HG03066 (cell line): ENCODE data around the gene TRMT61A.
"Not testable (repeated sequence)": the region's sequence is repeated elsewhere in the genome, so short reads cannot be mapped to it uniquely, and the experiment has no call there.

Source experiments
- ATAC-seq: cut with Tn5 transposase; IDR thresholded peaks from one replicate; pipeline ENCODE4 v1.9.1; 2021; ENCODE audit warnings: low read depth; ENCODE audit not compliant: unreplicated experiment

TRMT61A gene

DNA sequence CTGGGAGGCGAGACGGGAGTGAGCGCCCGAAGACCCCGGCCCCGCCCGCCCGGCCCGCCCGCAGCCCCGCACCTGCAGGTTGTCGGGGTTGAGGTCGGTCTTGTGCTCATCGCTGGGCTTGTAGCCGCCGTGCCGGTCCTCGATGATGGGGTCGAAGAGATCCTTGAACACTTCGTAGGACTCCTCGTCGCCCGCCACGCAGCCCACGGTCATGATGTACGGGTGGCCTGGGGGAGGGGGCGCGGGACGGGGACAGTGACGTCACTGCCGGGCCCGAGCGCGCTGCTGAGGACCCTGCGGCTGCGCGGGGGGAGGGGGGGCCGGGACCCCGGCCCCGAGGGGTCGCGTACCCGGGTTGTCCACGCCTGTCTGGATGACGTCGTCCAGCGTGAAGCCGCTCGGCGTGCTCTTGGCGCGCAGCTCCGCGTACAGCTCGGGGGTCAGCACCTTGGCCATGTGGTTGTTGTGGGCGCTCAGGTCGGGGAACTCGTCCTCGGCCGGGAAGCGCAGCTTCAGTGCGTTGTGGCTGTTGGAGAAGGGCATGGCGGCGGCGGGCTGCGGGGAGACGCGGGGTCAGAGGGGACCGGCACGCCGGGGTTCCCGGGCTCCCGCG is 6.9 kb upstream of the TRMT61A start:
- no peak for ATAC-seq

DNA sequence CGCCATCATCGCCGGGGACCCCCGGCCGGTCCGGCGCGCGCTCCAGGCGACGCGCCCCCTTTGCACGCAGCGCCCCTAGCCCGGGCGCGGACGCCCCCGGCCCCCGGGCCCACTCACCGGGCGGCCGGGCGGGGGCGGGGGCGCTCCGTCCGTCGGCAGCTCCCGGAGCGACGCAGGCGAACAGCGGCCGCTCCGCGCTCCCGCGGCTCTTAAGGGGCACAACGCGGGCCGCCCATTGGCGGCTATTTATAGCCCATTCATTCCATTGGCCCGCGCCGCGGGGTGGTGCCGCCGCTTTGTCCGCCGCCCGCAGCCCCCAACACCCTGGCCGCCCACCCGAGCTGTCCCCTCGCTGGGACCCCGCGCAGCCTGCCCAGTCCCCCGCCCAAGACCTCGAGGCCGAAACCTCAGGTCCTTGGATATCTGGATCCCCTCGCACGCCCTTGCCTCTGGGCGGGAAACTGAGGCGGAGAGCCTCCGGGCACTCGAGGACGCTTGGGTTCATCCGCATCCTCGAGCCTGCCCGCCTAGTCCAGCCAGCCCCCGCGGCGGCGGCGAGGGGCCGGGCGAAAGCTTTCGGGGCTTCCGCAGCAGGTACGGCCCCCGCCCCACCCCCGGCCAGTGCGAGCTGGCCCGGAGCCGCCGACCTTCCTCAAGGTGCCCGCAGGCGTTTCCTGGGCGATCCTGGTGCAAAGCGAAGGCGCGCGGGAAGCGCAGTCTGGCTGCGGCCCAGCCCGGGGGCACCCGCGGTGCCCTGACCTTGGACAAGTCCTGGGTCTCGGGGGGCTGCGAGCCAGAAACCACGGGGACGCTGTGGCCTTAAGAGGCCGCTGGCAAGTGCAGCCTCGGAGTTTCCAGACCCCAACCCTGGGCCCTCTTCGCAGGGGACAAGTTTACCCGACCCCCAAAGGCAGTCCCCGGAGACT is 6.1 kb upstream of the TRMT61A start, which contains the start of gene CKB:
TSS of gene CKB (minus strand) at position 182 of the 926 bp plus-strand sequence. CDS start 337 bp downstream, outside the sequence.
- ATAC-seq = no peak

DNA sequence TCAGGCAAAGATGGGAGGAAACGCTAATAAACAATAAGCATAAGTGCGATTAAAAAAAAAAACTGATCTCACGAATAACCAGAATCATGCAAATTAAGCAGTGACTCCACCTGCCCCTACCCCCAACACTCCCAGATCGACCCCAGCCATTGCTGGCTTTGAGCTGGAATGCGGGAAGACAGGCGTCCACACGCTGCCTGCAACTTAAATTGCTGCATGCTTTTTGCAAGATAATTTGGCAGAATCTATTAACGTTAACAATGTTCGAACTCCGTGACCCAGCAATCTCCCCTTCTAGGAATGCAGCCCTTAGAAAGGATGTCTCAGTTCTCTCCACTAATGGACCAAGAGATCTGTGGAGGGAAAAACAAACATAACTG is 5.4 kb upstream of the TRMT61A start:
- ATAC-seq = no peak

DNA sequence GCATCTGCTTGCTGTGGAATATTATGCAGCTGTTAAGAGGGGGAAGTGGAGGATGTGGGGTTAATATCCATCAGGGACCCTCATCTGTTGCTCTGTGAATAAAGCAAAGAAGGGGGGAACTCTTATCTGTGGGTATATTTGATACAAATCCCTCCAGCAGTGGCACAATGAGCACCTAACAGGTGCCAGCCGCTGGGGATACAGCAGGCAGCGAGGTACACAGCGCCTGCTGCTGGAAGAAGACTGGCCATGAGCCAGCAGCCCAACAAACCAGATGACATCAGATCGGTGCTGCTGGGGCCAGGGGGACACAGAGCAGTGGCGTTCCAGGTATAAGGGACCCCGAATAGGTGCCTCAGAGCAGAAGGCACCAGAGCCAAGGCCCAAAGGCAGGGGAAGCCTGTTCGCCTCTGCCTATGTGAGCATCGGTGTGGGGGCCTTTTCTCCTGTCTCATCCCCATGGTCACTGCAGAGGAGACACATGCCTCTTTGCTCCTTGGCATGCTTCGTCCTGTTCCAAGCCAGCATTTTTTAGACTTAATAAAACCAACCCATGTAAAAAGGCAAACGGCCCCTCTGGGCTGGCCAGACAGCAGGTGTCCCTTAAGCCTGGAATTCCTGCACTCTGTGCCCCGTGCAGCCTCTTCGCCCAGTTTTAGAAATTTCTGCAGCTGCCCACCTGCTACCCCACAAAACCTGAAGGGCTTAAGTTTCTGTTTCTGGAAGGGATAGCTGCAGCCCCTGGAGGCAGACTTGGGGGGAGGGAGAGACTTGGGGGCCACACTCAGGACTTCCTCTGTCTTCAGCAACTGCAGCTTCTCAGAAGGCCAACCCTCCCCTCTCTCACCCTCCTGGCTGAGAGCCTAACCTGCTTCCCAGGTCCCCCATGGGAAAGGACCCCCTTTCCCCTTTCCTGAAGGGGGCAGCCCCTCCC is 4.7 kb upstream of the TRMT61A start:
- no peak for ATAC-seq

DNA sequence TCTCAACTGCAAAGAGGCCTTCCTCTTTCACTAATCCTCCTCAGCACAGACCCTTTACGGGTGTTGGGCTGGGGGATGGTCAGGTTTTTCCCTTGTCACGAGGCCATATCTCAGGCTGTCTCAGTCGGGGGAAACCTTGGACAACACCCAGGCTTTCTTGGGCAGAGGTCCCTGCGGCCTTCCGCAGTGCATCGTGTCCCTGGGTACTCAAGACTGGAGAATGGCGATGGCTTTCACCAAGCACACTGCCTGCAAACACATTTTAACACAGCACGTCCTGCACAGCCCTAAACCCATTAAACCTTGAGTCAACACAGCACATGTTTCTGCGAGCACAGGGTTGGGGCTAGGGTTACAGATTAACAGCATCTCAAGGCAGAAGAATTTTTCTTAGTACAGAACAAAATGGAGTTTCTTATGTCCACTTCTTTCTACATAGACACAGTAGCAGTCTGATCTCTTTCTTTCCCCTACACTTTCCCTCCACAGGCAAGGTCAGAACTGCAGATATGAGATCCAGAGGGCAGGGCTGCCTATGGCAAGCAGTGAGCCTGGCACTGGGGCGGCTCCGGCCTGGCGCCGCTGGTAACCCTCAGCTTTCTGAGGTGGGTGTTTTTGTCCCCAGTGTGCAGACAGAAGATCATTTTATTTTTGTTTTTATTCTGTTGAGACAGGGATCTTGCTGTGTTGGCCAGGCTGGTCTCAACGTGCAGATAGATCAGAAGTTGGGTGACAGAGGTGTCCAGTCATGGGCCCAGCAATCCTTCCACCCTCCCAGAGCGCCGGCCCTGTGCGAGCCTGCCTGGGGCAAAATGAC is 3.4 kb upstream of the TRMT61A start:
- ATAC-seq = not testable (repeated sequence)

DNA sequence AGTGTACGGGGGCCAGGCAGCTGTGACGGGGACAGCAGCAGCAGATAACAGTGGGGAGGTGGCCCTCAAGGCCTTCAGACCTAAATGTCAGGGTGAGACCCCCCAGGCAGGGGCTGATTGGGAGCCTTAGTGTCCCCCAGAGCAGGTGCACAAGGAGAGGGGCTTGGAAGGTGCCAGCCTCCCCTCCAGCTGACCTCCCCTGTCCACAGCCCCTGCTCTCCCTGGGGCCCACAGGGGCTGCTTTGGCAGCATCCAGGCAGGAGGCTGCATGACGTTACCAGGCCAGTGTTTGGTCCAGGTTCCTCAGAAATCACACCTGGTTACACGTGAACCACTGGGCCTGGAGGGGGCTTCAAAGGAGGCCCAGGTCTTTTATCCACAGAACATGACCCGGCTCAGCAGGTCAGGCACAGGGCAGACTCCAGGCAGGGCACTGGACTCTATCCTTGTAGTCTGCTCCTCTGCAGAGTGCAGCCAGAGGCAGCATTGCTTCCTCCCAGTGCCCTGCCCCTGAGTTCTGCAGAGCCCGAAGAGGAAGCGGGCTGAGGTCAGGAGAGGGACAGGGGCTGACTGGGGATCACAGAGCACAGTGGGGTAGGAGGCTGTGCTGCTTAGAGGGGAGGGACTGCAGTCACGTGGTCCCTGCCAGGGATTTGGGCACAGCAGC is 2.6 kb upstream of the TRMT61A start:
- no peak for ATAC-seq

DNA sequence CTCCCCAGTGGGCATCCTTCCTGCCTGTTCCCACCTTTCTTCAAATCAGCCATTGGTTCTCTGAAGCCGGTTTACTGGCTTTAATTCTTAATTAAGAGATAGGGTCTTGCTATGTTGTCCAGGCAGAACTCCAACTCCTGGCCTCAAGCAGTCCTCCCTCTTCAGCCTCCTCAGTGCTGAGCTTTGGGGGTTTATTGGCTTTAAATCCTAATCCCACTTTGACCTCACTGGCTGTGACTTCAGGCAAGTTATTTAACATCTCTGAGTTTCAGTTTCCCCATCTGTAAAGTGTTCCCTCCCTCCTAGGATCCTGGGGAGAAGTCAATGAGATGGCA is 2.1 kb upstream of the TRMT61A start:
- no peak for ATAC-seq

DNA sequence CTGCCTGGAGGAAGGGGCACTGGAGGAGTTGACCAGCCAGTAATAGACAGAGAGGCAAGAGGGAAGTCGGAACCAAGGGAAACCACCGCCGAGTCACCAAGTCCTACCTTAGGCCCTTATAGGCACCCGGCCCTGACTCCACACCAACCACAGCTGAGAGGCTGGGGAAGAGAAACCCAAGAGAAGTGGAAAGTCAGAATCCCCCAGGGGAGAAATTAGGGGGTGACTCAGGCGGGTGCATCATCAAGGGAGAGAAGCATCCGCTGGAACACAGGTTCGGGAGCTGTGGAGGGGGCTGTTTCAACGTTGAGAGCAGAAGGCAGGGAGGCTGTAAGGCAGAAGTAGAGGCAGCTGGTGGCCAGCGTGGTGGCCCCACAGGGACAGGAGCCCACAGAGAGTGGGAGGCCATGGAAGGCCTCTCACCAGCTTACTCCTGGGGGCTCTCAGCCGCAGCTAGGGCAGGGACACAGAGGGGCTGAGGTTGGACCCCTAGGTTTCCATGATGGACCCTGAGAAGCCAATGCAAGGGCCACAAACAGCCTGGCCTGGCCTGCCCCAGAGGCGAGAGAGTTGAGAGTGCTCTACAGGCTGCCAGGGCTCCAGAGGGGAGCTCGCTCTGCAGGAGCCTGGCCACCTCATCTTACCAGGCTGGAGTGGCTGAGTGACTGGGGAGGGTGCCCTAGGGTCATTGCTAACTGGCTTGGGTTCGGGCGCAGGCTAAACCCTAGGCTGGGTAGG is 1.4 kb upstream of the TRMT61A start:
- peak; percentile 52 for ATAC-seq

DNA sequence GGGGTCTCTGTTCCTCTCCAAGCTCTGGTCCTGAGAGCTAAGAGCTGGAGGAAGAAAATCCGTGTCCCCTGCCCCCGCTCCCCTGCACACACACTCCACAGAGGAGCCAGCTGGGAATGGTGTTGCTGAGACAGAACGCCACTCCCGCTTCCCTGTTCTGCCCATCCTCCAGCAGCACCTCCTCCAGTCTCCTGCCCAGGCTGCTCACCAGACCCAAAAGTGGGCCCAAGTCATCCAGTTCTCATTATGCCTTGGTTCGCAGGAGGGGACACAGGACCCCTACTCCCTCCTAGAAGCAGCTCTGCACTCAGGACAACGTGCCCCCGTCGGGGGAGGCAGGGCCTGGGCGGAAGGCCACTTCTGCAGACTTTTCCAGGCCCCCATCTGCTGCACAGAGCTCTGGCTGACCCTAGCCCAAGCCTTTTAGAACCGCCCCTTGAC is 830 bp upstream of the TRMT61A start:
- no peak for ATAC-seq

DNA sequence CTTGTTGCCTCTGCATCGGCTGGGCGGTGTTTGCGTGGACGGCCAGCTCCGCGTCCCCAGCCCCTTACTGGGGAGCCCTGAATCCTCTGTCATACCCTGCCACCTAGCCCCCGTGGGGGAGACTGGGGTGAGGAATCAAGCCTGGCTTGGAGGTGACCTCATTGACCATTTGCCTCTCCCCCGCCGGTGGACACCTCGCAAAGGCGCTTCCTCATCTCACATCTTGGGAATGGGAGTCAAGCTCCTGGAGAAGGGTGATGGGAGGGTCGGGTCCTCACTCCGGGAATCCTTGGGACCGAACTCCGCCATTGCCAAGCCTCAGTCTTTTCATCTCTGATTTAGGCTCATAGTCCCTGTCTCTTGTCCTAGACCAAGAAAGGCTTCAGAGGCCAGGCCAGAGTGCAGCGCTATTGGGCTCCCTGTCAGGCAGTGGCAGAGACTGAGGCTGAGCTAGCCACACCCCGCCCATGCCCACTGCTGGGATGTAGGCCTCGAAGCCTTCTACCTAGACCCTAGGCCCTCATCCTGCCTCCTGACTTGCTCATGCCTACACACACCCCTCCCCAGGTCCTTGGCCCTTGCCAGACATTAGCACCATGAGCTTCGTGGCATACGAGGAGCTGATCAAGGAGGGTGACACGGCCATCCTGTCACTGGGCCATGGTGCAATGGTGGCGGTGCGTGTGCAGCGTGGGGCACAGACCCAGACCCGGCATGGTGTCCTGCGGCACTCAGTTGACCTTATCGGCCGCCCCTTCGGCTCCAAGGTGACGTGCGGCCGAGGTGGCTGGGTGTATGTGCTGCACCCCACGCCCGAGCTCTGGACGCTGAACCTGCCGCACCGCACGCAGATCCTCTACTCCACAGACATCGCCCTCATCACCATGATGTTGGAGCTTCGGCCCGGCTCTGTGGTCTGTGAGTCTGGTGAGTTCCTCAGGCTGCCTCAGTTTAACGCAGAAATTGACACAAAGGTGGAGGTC is 678 bp downstream of the TRMT61A start:
- no peak for ATAC-seq

DNA sequence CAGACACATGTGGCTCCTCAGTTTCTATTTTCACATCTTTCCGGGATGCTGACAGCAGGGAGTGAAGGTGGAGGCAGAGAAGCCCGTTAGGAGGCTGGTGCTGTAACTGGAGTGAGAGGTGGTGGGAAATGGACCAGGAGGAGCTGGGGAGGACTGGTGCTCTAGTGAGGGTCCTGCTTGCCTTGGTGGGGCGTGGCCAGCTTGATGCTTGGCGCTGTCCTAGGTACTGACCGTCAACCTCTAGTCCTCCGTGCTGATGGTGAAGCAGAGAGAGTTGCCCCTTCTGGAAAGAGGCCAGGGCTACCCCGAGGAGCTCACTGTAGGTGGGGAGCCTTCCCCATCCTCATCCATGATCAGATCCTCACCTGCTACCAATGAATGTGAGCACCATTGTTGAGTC is 1.4 kb downstream of the TRMT61A start:
- ATAC-seq = no peak

DNA sequence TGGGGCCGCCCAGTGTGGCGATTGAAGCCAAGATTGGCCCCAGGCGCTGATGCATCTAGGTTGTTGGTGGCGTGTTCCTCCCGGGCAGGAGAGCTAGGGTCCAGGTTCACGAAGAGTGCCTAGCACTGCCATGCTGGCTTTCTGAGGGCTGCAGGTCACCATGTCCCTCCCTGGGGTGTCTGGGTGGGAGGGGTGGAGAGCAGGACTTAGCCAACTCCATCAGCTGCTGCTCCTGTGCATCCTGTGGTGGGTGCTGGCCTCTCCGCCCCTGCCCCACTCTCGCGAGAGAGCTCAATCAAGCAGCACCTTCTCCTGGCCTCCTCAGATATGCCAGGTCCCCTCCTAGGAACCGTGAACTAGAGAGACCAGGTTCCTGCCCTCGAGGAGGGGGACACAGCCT is 1.8 kb downstream of the TRMT61A start:
- no peak for ATAC-seq

DNA sequence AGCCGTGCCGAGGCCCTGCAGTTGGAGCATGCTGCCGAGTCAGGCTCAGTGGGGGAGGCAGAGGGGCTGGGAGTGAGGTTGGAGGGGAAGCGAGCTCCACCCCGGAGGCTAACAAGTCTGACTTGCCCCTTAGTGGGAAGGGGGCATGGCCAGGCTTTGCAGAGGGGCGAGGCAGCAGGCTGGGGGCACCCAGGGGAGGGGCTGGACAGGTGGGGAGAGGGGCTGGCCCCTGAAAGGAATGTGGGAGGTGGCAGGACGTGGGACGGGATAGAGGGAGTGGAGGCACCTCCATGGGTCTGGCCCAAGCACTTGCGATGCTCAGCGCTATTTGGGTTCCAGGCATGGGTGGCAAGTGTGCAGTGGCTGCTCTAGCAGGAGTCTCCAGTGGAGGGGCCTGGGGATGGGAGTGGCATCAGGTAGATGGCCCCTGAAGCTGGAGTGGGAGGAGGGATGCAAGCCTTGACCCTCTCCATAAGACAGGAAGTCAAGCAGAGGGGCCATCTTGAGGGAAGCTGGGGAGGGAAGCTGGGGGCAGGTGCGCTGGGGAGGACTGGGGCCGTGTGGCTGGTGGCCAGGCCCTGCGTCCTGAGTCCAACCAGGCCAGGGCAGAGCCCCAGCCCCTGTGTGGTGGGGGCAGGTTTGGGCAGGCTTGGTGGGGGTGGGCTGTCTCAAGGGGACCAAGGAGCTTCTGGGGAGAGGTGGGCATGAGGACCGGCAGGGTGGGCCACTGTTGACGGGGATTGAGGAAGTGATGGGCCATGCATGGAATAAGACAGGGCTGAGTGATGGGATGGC is 2.6 kb downstream of the TRMT61A start:
- no peak for ATAC-seq

DNA sequence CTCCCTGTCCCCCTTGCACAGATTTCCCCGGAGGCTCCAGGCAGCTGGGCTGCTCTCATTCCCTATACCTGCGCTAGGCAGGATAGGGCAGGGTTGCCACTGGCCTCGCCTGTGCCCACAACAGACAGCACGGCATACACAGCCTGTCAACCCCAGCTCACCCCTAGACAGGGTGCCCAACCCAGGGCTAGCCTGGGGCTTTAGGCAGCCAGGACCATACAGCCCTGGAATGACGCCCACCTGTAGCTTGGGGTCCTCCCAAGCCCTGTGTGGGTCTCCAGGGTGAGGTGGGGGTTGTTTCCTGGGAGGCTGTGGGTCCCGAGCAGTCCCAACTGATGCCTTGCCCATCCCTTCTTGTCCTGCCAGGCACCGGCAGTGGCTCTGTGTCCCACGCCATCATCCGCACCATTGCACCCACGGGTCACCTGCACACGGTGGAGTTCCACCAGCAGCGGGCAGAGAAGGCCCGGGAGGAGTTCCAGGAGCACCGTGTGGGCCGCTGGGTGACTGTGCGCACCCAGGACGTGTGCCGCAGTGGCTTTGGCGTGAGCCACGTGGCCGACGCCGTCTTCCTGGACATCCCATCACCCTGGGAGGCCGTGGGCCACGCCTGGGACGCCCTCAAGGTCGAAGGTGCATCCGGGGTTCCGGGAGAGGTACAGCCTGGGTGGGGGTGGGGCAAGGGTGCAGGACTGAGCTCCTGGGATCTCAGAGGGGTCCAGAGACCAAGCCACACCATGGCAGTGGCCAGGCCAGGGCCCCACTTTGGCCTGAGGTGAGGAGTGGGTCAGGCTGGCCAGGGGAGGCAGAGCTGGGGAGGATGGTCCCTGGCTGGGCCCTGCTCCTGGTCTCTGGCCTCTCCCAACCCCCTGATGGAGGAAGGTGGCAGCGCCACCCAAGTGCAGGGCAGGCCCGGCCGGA is 3.5 kb downstream of the TRMT61A start:
- ATAC-seq = no peak

DNA sequence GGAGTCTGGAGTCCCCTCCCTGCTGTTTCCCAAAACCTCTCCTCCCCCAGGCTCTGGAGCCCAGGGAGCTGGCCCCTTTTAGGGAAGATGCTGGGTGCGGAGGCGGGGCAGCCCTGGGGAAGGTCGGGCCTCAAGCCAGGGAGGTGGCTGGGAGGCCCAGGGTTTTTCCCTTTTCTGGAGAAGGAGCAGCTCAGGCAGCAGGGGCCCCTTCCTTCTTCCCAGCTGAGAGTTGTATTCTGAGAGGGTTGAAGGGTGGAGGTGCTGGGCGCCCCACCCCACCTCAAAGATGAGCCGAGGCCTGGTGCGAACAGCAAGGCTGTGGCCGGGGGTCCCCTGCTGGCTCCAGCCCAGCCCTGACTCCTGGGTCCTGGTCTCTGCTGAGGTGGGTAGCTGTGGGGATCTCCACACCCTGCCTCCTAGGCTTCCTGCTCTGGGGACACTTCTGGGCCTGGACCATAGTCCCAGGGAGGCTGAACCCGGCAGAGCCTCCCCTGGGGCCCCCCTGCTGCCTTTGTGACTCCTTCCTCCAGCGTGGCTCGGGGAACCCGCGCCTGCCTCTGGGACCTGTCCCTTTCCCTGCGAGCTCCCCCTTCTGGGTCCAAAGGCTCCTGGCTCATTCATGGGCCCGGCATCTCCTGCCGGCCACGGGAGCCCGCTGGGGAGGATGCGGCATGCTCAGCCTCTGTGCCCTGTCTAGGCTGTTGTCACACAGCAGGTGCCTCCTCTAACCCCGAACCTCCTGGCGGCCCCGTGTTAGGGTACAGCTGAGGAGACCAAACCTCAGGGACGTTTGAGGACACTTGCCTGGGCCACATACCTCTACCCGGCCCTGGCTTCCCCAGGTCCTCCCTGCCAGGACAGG is 4.4 kb downstream of the TRMT61A start:
- no peak for ATAC-seq
